Endothelial cell of umbilical vein (primary cell): ENCODE data around the gene MED15. TPM values are rescaled to one million over a fixed set of nuclear protein-coding genes. Genes with fewer than 3 reads are reported as not detected.
"Not testable (repeated sequence)": the region's sequence is repeated elsewhere in the genome, so short reads cannot be mapped to it uniquely, and the experiment has no call there.

ENCODE experiments used
- BruUV-seq: library from RNA; stranded (reverse); fragments of 400-500 nt; replicated peaks from 2 replicates; lab custom pipeline; 2021; lab: Mats Ljungman, UMichigan
- CTCF ChIA-PET: fragments of 300-600, 350-600 bp; sonication (Branson Sonifier 250); formaldehyde crosslinking; loops from one replicate; lab custom pipeline; 2021; ENCODE audit warnings: antibody characterized with exemption, inconsistent platforms; lab: Charles Lee
- POLR2A ChIA-PET: fragments of 300-600, 350-600 bp; sonication (Branson Sonifier 250); formaldehyde crosslinking; loops from one replicate; lab custom pipeline; 2021; ENCODE audit warnings: antibody characterized with exemption, inconsistent platforms; lab: Charles Lee
- DNase-seq: peaks from one replicate; pipeline ENCODE4 v3.0.0-alpha.2; 2011; ENCODE audit warnings: low read depth, low spot score
- FAIRE-seq: peaks from 2 replicates; lab custom pipeline; 2011; peaks lifted over from hg19 to GRCh38; lab: Jason Lieb, UNC
- H2AFZ ChIP-seq: 2 replicates; pipeline ENCODE4 v1.6.0; 2012; ENCODE audit warnings: low read depth, low read length, control low read depth, inconsistent platforms
- H3K27ac ChIP-seq: 2 replicates; pipeline ENCODE4 v1.5.1; 2011; ENCODE audit warnings: low read depth, mild to moderate bottlenecking, control low read depth, low read length, moderate library complexity; ENCODE audit not compliant: insufficient read depth
- H3K27me3 ChIP-seq, 2 experiments: 2 replicates each; pipeline versions ENCODE4 v1.6.0 to v1.6.1; 2011; ENCODE audit warnings: low read length in 2 of 2, mixed read lengths in 1 of 2; ENCODE audit not compliant: control insufficient read depth in 2 of 2, insufficient read depth in 2 of 2
- H3K36me3 ChIP-seq, 2 experiments: 2 replicates in 1 of 2; 3 replicates in 1 of 2; pipeline ENCODE4 v1.5.1; 2011; ENCODE audit warnings: low read length in 2 of 2, mild to moderate bottlenecking in 1 of 2, moderate library complexity in 1 of 2; ENCODE audit not compliant: control insufficient read depth in 2 of 2, insufficient read depth in 2 of 2; ENCODE audit errors: extremely low read depth in 1 of 2
- H3K4me1 ChIP-seq: 3 replicates; pipeline ENCODE4 v1.5.1; 2011; ENCODE audit warnings: mild to moderate bottlenecking, low read length; ENCODE audit not compliant: control insufficient read depth, insufficient read depth; ENCODE audit errors: extremely low read depth
- H3K4me2 ChIP-seq: 2 replicates; pipeline ENCODE4 v1.6.1; 2011; ENCODE audit warnings: low read length, control low read depth, mixed read lengths; ENCODE audit not compliant: insufficient read depth
- H3K4me3 ChIP-seq, 3 experiments: fragments of 200-600 bp in 1 of 3; sonication (generic), shearing (Covaris generic) in 1 of 3; replicated peaks in 1 of 3; 2 replicates each; pipeline ENCODE4 v1.5.1; 2011 to 2016; ENCODE audit warnings: control low read depth in 3 of 3, low read length in 3 of 3, mild to moderate bottlenecking in 2 of 3, inconsistent platforms in 1 of 3, low read depth in 1 of 3, moderate library complexity in 1 of 3; ENCODE audit not compliant: insufficient read depth in 1 of 3
- H3K79me2 ChIP-seq: 2 replicates; pipeline ENCODE4 v1.6.0; 2012; ENCODE audit warnings: low read length, inconsistent platforms; ENCODE audit not compliant: control insufficient read depth, insufficient read depth
- H3K9ac ChIP-seq: replicated peaks from 2 replicates; pipeline ENCODE3; 2011; ENCODE audit warnings: low read length, control low read depth; ENCODE audit not compliant: insufficient read depth; ENCODE audit errors: extremely low read depth
- H3K9me1 ChIP-seq: replicated peaks from 3 replicates; pipeline ENCODE4 v1.6.0; 2011; ENCODE audit warnings: mild to moderate bottlenecking, low read length; ENCODE audit not compliant: control insufficient read depth, insufficient read depth; ENCODE audit errors: extremely low read depth
- H3K9me3 ChIP-seq: replicated peaks from 2 replicates; pipeline ENCODE4 v1.5.1; 2012; ENCODE audit warnings: low read length, inconsistent platforms; ENCODE audit not compliant: control insufficient read depth, insufficient read depth
- H4K20me1 ChIP-seq: replicated peaks from 2 replicates; pipeline ENCODE3; 2011; ENCODE audit warnings: mild to moderate bottlenecking, low read length; ENCODE audit not compliant: control insufficient read depth, insufficient read depth; ENCODE audit errors: extremely low read depth
- CTCF ChIP-seq, 2 donors: IDR thresholded peaks; 1 replicate in 1 of 2; 2 replicates in 1 of 2; pipeline ENCODE4 v1.5.1; 2011; ENCODE audit warnings: low read length in 2 of 2, mild to moderate bottlenecking in 2 of 2, moderate library complexity in 2 of 2, control low read depth in 1 of 2, inconsistent platforms in 1 of 2, low read depth in 1 of 2; ENCODE audit not compliant: insufficient read depth in 1 of 2; ENCODE audit errors: extremely low read depth in 1 of 2
- EZH2 ChIP-seq: IDR thresholded peaks from 2 replicates; pipeline ENCODE4 v1.6.1; 2012; ENCODE audit warnings: borderline replicate concordance, low read depth, mild to moderate bottlenecking, moderate library complexity, low read length, inconsistent platforms; ENCODE audit not compliant: severe bottlenecking
- FOS ChIP-seq: IDR thresholded peaks from 2 replicates; pipeline ENCODE4 v1.6.1; 2011; ENCODE audit warnings: mild to moderate bottlenecking, low read length, moderate library complexity, borderline replicate concordance; ENCODE audit not compliant: insufficient read depth
- GATA2 ChIP-seq: IDR thresholded peaks from 2 replicates; pipeline ENCODE4 v1.7.0; 2011; ENCODE audit warnings: low read depth, mild to moderate bottlenecking, moderate library complexity, mixed read lengths, low read length; ENCODE audit not compliant: insufficient read length, insufficient read depth
- JUN ChIP-seq: IDR thresholded peaks from 2 replicates; pipeline ENCODE4 v1.6.1; 2011; ENCODE audit warnings: borderline replicate concordance, low read depth; ENCODE audit not compliant: insufficient read length, insufficient read depth
- MAX ChIP-seq: IDR thresholded peaks from 2 replicates; pipeline ENCODE4 v1.6.1; 2011; ENCODE audit not compliant: insufficient read depth, insufficient read length
- MYC ChIP-seq: IDR thresholded peaks from one replicate; pipeline ENCODE4 v1.6.1; 2011; ENCODE audit warnings: mild to moderate bottlenecking, low read depth, low read length
- POLR2A ChIP-seq: IDR thresholded peaks from 2 replicates; pipeline ENCODE4 v1.6.1; 2012; ENCODE audit warnings: low read depth, mild to moderate bottlenecking, control low read depth, low read length
- POLR2AphosphoS5 ChIP-seq: IDR thresholded peaks from 2 replicates; pipeline ENCODE4 v1.6.1; 2012; ENCODE audit warnings: low read depth, mild to moderate bottlenecking, control low read depth, low read length, moderate library complexity; ENCODE audit not compliant: insufficient read depth
- dilution Hi-C: fragments of 300-500 bp; cut with MboI; formaldehyde crosslinking; loops from one replicate; pipeline ENCODE4 v1.15.0; 2019; ENCODE audit warnings: low sequenced_read_pairs; ENCODE audit not compliant: extremely low pct_ligation_motif_present
- intact Hi-C: fragments of 100-400 bp; cut with micrococcal nuclease; formaldehyde crosslinking; loops from one replicate; pipeline ENCODE4 v1.10.0; 2022
- polyA plus RNA-seq, 4 experiments: library from polyadenylated mRNA; depleted of rRNA in 3 of 4; stranded (reverse) in 3 of 4; unstranded in 1 of 4; fragments of >200 nt; gene quantifications; 2 replicates each; pipeline versions ENCODE4 v1.2.1 to v1.2.3, GENCODE V29; 2011 to 2012; ENCODE audit warnings: missing spikeins in 1 of 4
- total RNA-seq: library from RNA; stranded (reverse); gene quantifications from 2 replicates; pipeline ENCODE4 v1.2.3, GENCODE V29; 2021

The MED15 gene
- total and polyA plus RNA-seq, 2 donors (not counting 3 experiments of a cell fraction or from before 2014, with no cell fraction given) = 68.1 to 138 TPM

GRCh38 chr22:20475115-20475436 is 32.3 kb upstream of the MED15 start:
- TF ChIP-seq EZH2 (no peak), FOS (no peak), JUN (no peak), MYC (no peak), GATA2 (no peak), POLR2AphosphoS5 (no peak), CTCF (IDR thresholded peaks at IDR 0.05; ENCODE audit: extremely low read depth in 1 of 2, insufficient read depth in 1 of 2, low read depth in 1 of 2, low read length in 2 of 2) (no peak), MAX (no peak), POLR2A (no peak)

GRCh38 chr22:20475569-20475968 is 31.8 kb upstream of the MED15 start:
- H3K27me3 ChIP-seq, H3K9me3 ChIP-seq, H3K9ac ChIP-seq, H3K27ac ChIP-seq, DNase-seq, POLR2A ChIA-PET, intact Hi-C loops, BruUV-seq, H3K4me3 ChIP-seq, H3K4me1 ChIP-seq, H2AFZ ChIP-seq, CTCF ChIA-PET, H3K9me1 ChIP-seq, dilution Hi-C loops, FAIRE-seq, H4K20me1 ChIP-seq, H3K36me3 ChIP-seq, H3K4me2 ChIP-seq, H3K79me2 ChIP-seq: not testable (repeated sequence)

More at GRCh38 chr22:20475115-20475436, 32.3 kb upstream of the MED15 start:
- CTCF ChIA-PET = no interaction called here
- intact Hi-C loops = no loop called here
- Histone ChIP-seq H3K36me3 (no peaks in the 10 kb centered on the region), H3K4me2 (no peak overlapping the region), H4K20me1 (no peaks in the 10 kb centered on the region), H3K27ac (no peak overlapping the region), H3K79me2 (no peaks in the 10 kb centered on the region), H3K9me1 (no peaks in the 10 kb centered on the region), H3K27me3 (no peaks in the 10 kb centered on the region), H3K9ac (no peak overlapping the region), H3K4me3 (no peak overlapping the region), H2AFZ (no peak overlapping the region), H3K9me3 (no peaks in the 10 kb centered on the region), H3K4me1 (no peaks in the 10 kb centered on the region)
- dilution Hi-C loops = no loop called here
- no peak for DNase-seq
- no peak for FAIRE-seq
- POLR2A ChIA-PET = no interaction called here
- no TSS peak for BruUV-seq

- H3K4me1 ChIP-seq, BruUV-seq, H3K79me2 ChIP-seq, H2AFZ ChIP-seq, H3K27ac ChIP-seq, H3K9me1 ChIP-seq, DNase-seq, H3K9me3 ChIP-seq, H3K4me2 ChIP-seq, FAIRE-seq, dilution Hi-C loops, intact Hi-C loops, H3K9ac ChIP-seq, CTCF ChIA-PET, H3K4me3 ChIP-seq, H3K36me3 ChIP-seq, H4K20me1 ChIP-seq, H3K27me3 ChIP-seq: not testable (repeated sequence)
- POLR2A ChIA-PET = interaction anchor here (0.7 kb wide), 2 partner anchors 34 to 86 kb away, joined by 4 to 9 read pairs; no protein-coding TSS in a partner anchor
These were observed 29.4 kb upstream of the MED15 start for GRCh38 chr22:20478059-20478458.
